Measurements from ENCODE around the gene LYSMD1.

Gene LYSMD1

GRCh38 chr1:151175041-151175741 lies 9.5 kb upstream of the LYSMD1 start:
- DNase-seq = no peak

GRCh38 chr1:151171190-151171589 lies 5.5 kb upstream of the LYSMD1 start:
- no peak for DNase-seq

GRCh38 chr1:151167116-151167515 lies 1.4 kb upstream of the LYSMD1 start:
- DNase-seq = no peak

GRCh38 chr1:151166505-151166956 lies 829 bp upstream of the LYSMD1 start:
- no peak for DNase-seq

- DNase-seq = no peak
These were observed 393 bp downstream of the LYSMD1 start for GRCh38 chr1:151165281-151165737.

GRCh38 chr1:151164732-151165280 lies 896 bp downstream of the LYSMD1 start:
- DNase-seq = no peak

- no peak for DNase-seq
These were observed 6.3 kb downstream of the LYSMD1 start for GRCh38 chr1:151159373-151159772.

GRCh38 chr1:151158751-151159251 lies 6.9 kb downstream of the LYSMD1 start:
- no peak for DNase-seq

GRCh38 chr1:151158326-151158725 lies 7.4 kb downstream of the LYSMD1 start:
- peak; percentile 10 for DNase-seq

- DNase-seq = peak; percentile 97
These were observed 8.6 kb downstream of the LYSMD1 start for GRCh38 chr1:151157067-151157531.

- peak; percentile 78 for DNase-seq
These were observed 9.2 kb downstream of the LYSMD1 start, which contains the start of gene TNFAIP8L2 for GRCh38 chr1:151156515-151156819. Gene TNFAIP8L2, plus strand, starts transcription at chr1:151156649. Its CDS starts 2,049 bp downstream, at chr1:151158698.

GRCh38 chr1:151147665-151148064 lies 18.0 kb downstream of the LYSMD1 start:
- DNase-seq = no peak

- DNase-seq = no peak
These were observed 18.6 kb downstream of the LYSMD1 start for GRCh38 chr1:151147132-151147503.

- DNase-seq = peak; percentile 41
These were observed 19.1 kb downstream of the LYSMD1 start, which contains the start of gene SEMA6C for GRCh38 chr1:151146412-151147131. Gene SEMA6C, minus strand, starts transcription at chr1:151146631. Its CDS starts 4,010 bp downstream, at chr1:151142621.

GRCh38 chr1:151146072-151146411 lies 19.7 kb downstream of the LYSMD1 start:
- DNase-seq = no peak

- no peak for DNase-seq
These were observed 20.2 kb downstream of the LYSMD1 start for GRCh38 chr1:151145304-151146071.

- DNase-seq = no peak
These were observed 21.0 kb downstream of the LYSMD1 start for GRCh38 chr1:151144474-151145303.

GRCh38 chr1:151143986-151144385 lies 21.7 kb downstream of the LYSMD1 start:
- DNase-seq = no peak

GRCh38 chr1:151143057-151143435 lies 22.7 kb downstream of the LYSMD1 start:
- no peak for DNase-seq

- DNase-seq = no peak
These were observed 23.2 kb downstream of the LYSMD1 start for GRCh38 chr1:151142411-151143056.

- DNase-seq = no peak
These were observed 27.9 kb downstream of the LYSMD1 start for GRCh38 chr1:151137789-151138188.
